HepG2 (cell line): ENCODE data around the gene IPO5. TPM values are rescaled to one million over a fixed set of nuclear protein-coding genes. Genes with fewer than 3 reads are reported as not detected.
A peak's percentile ranks its signal among the peaks of the same experiment; 100 is the strongest.

Experiments
- CENPT ChIP-seq: sonication (generic); formaldehyde crosslinking; IDR thresholded peaks from 2 replicates; pipeline ENCODE4 v1.8.0; 2022; ENCODE audit warnings: low read depth, mild to moderate bottlenecking, moderate library complexity, missing genetic modification reagents
- CERS6 ChIP-seq: sonication (generic); formaldehyde crosslinking; IDR thresholded peaks from 2 replicates; pipeline ENCODE4 v1.5.0; 2020; ENCODE audit warnings: missing genetic modification reagents
- CHD4 ChIP-seq: fragments of 200-600 bp; sonication (generic); IDR thresholded peaks from 2 replicates; pipeline ENCODE4 v1.7.0; 2017; ENCODE audit warnings: mild to moderate bottlenecking, low read length, borderline replicate concordance
- DDIT3 ChIP-seq: sonication (generic); formaldehyde crosslinking; IDR thresholded peaks from 2 replicates; pipeline ENCODE4 v1.4.0; 2020; ENCODE audit warnings: mild to moderate bottlenecking, missing genetic modification reagents
- ERF ChIP-seq: IDR thresholded peaks from 2 replicates; pipeline ENCODE4 v1.6.1; 2018; ENCODE audit warnings: missing biosample characterization, missing genetic modification reagents
- GZF1 ChIP-seq: sonication (generic); formaldehyde crosslinking; IDR thresholded peaks from 2 replicates; pipeline ENCODE4 v1.5.1; 2020; ENCODE audit warnings: mild to moderate bottlenecking, missing genetic modification reagents
- HDAC1 ChIP-seq: sonication (generic); formaldehyde crosslinking; IDR thresholded peaks from 2 replicates; pipeline ENCODE4 v1.5.1; 2020; ENCODE audit warnings: mild to moderate bottlenecking, missing genetic modification reagents
- IRF2 ChIP-seq: IDR thresholded peaks from 2 replicates; pipeline ENCODE4 v1.6.1; 2018; ENCODE audit warnings: missing genetic modification reagents, missing compliant biosample characterization
- JUN ChIP-seq: sonication (generic); formaldehyde crosslinking; IDR thresholded peaks from 2 replicates; pipeline ENCODE4 v1.4.0; 2020; ENCODE audit warnings: mild to moderate bottlenecking, missing genetic modification reagents
- NFAT5 ChIP-seq: sonication (generic); formaldehyde crosslinking; IDR thresholded peaks from 2 replicates; pipeline ENCODE4 v1.4.0; 2020; ENCODE audit warnings: missing genetic modification reagents
- TRIM24 ChIP-seq: sonication (generic); formaldehyde crosslinking; IDR thresholded peaks from 2 replicates; pipeline ENCODE4 v1.8.0; 2022; ENCODE audit warnings: mild to moderate bottlenecking, missing genetic modification reagents
- ZNF333 ChIP-seq: sonication (generic); formaldehyde crosslinking; IDR thresholded peaks from 2 replicates; pipeline ENCODE4 v1.4.0; 2020; ENCODE audit warnings: mild to moderate bottlenecking, missing genetic modification reagents, borderline replicate concordance
- ZNF687 ChIP-seq: sonication (generic); formaldehyde crosslinking; IDR thresholded peaks from 2 replicates; pipeline ENCODE4 v1.5.1; 2020; ENCODE audit warnings: mild to moderate bottlenecking, missing genetic modification reagents, moderate library complexity
- ZNF713 ChIP-seq: sonication (generic); formaldehyde crosslinking; IDR thresholded peaks from 2 replicates; pipeline ENCODE4 v1.4.0; 2020; ENCODE audit warnings: mild to moderate bottlenecking, missing genetic modification reagents
- ZNF75D ChIP-seq: sonication (generic); formaldehyde crosslinking; IDR thresholded peaks from 2 replicates; pipeline ENCODE4 v1.8.1; 2023; ENCODE audit warnings: missing genetic modification reagents, mild to moderate bottlenecking, borderline replicate concordance
- polyA plus RNA-seq, 8 experiments: library from polyadenylated mRNA; depleted of rRNA in 3 of 8; stranded (reverse) in 7 of 8; unstranded in 1 of 8; fragments of >200 nt; fragmentation: Illumina TruSeq in 4 of 8; extraction: Trizol in 4 of 8; gene quantifications; 2 replicates each; pipeline versions ENCODE4 v1.2.1 to v1.2.3, GENCODE V29; 2011 to 2016; ENCODE audit warnings: low read depth in 4 of 8, missing spikeins in 1 of 8, mixed read lengths in 1 of 8; ENCODE audit not compliant: insufficient read depth in 1 of 8
- total RNA-seq, 5 experiments: library from RNA; depleted of rRNA; stranded (reverse); fragments of >200 nt; fragmentation: Illumina TruSeq; extraction: Trizol; gene quantifications; 2 replicates each; pipeline ENCODE4 v1.2.3, GENCODE V29; 2016; ENCODE audit warnings: low read depth in 1 of 5
- TF ChIP-seq, protein P1 (sequence below): sonication (generic); formaldehyde crosslinking; IDR thresholded peaks from 2 replicates; pipeline ENCODE4 v1.5.0; 2020; ENCODE audit warnings: missing genetic modification reagents
- TF ChIP-seq, protein P2 (sequence below): IDR thresholded peaks from 2 replicates; pipeline ENCODE4 v1.6.1; 2018; ENCODE audit warnings: missing genetic modification reagents, mild to moderate bottlenecking, missing compliant biosample characterization

Gene IPO5
- total and polyA plus RNA-seq, 2 of the 13 experiments (the other 11 are each of a cell fraction or from before 2014, with no cell fraction given) = 155 to 242 TPM

DNA sequence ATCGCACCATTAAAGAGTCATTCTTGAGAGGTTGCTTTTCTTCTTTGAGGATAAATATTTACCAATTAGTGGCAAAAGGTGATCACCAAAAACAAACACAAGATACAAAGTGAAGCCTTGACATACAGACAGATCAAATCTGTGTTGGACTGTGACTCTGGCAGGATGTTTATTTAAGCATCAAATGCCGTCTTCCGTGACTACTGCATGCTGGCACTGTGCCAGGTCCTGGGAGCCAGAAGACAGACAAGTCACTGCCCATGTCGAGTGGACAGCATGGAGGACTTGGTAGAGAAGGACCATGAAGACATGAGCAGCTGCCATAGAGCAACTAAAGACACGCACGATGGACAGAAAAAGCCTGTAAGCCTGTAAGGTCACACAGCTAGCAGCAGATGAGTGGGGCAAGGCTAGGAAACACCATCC is 96.6 kb downstream of the IPO5 start (continued):
- TF ChIP-seq ZNF687 (CRISPR knock-in tag) (no peak; the same call in 1 of the 2 replicates), TRIM24 (CRISPR knock-in tag) (0 out of 2 replicates have a peak, but pooled peaks have one; percentile 59), JUN (CRISPR knock-in tag) (no peak), GZF1 (no peak), ZNF333 (no peak), IRF2 (CRISPR knock-in tag) (peak; percentile 50; the same call in 1 of the 2 replicates), CHD4 (no peak), CENPT (CRISPR knock-in tag) (no peak), CERS6 (CRISPR knock-in tag) (no peak), ZNF75D (CRISPR knock-in tag) (no peak), ERF (CRISPR knock-in tag) (peak; percentile 72; the same call in 1 of the 2 replicates), ZNF713 (CRISPR knock-in tag) (peak; percentile 75; the same call in 1 of the 2 replicates), DDIT3 (CRISPR knock-in tag) (no peak), HDAC1 (peak; percentile 78), NFAT5 (CRISPR knock-in tag) (no peak)
- TF ChIP-seq, protein P1, sequence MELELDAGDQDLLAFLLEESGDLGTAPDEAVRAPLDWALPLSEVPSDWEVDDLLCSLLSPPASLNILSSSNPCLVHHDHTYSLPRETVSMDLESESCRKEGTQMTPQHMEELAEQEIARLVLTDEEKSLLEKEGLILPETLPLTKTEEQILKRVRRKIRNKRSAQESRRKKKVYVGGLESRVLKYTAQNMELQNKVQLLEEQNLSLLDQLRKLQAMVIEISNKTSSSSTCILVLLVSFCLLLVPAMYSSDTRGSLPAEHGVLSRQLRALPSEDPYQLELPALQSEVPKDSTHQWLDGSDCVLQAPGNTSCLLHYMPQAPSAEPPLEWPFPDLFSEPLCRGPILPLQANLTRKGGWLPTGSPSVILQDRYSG (CRISPR knock-in tag) = no peak
- TF ChIP-seq, protein P2, sequence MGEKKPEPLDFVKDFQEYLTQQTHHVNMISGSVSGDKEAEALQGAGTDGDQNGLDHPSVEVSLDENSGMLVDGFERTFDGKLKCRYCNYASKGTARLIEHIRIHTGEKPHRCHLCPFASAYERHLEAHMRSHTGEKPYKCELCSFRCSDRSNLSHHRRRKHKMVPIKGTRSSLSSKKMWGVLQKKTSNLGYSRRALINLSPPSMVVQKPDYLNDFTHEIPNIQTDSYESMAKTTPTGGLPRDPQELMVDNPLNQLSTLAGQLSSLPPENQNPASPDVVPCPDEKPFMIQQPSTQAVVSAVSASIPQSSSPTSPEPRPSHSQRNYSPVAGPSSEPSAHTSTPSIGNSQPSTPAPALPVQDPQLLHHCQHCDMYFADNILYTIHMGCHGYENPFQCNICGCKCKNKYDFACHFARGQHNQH (CRISPR knock-in tag) = peak; percentile 27; the same call in 1 of the 2 replicates
